ENCODE measurements around the gene SCUBE3.

- TF ChIP-seq CTCF (conservative IDR thresholded peaks at IDR 0.05; ENCODE audit: low read depth, low read length) (no peak), MXI1 (IDR thresholded peaks at IDR 0.05; ENCODE audit: borderline replicate concordance, low read depth, low read length) (no peak), POLR2A (IDR thresholded peaks at IDR 0.05; ENCODE audit: low read depth, low read length) (no peak), CHD1 (IDR thresholded peaks at IDR 0.05; ENCODE audit: low read depth, low read length) (no peak), FOS (IDR thresholded peaks at IDR 0.05; ENCODE audit: low read depth, low read length) (no peak), RCOR1 (IDR thresholded peaks at IDR 0.05; ENCODE audit: insufficient replicate concordance, low read length) (no peak), RFX5 (IDR thresholded peaks at IDR 0.05; ENCODE audit: low read depth, low read length) (no peak), USF2 (IDR thresholded peaks at IDR 0.05; ENCODE audit: low read depth, low read length) (no peak), CEBPB (IDR thresholded peaks at IDR 0.05; ENCODE audit: low read depth, low read length) (no peak), SMC3 (IDR thresholded peaks at IDR 0.05; ENCODE audit: low read depth, low read length) (no peak)
Measured at GRCh38 chr6:35272005-35272404, 58.2 kb downstream of the SCUBE3 start.

Data from IMR-90 (cell line).